SK-N-SH (cell line): ENCODE results near the gene CAP2.

ENCODE experiments used
- EP300 ChIP-seq, 2 experiments: IDR thresholded peaks; 2 replicates each; pipeline versions ENCODE4 v1.4.0 to v1.6.1; 2012; ENCODE audit warnings: borderline replicate concordance in 1 of 2, low read depth in 1 of 2, low read length in 1 of 2
- NRF1 ChIP-seq: IDR thresholded peaks from 2 replicates; pipeline ENCODE4 v1.6.1; 2012; ENCODE audit warnings: low read depth, mild to moderate bottlenecking, low read length
- POLR2AphosphoS5 ChIP-seq: IDR thresholded peaks from 2 replicates; pipeline ENCODE4 v1.6.1; 2012; ENCODE audit warnings: low read depth, low read length
- RAD21 ChIP-seq: IDR thresholded peaks from 2 replicates; pipeline ENCODE4 v1.6.1; 2012; ENCODE audit warnings: mild to moderate bottlenecking, low read length
- RCOR1 ChIP-seq: fragments of 150-350 bp; IDR thresholded peaks from 2 replicates; pipeline ENCODE4 v1.6.1; 2017; ENCODE audit warnings: antibody characterized with exemption, low read length
- RFX5 ChIP-seq: IDR thresholded peaks from 2 replicates; pipeline ENCODE4 v1.6.1; 2012; ENCODE audit warnings: mild to moderate bottlenecking, improper control_type of control experiment, low read length
- TAF1 ChIP-seq: IDR thresholded peaks from 2 replicates; pipeline ENCODE4 v1.6.1; 2012; ENCODE audit warnings: low read depth, mild to moderate bottlenecking, low read length, moderate library complexity, borderline replicate concordance
- TCF12 ChIP-seq: IDR thresholded peaks from 2 replicates; pipeline ENCODE4 v1.4.0; 2012
- YY1 ChIP-seq: IDR thresholded peaks from 2 replicates; pipeline ENCODE4 v1.4.0; 2012; ENCODE audit warnings: low read depth, mild to moderate bottlenecking
- TF ChIP-seq, protein P1 (sequence below): fragments of 200-600 bp; sonication (generic); IDR thresholded peaks from 2 replicates; pipeline ENCODE4 v1.6.1; 2017; ENCODE audit warnings: antibody characterized with exemption, mild to moderate bottlenecking, moderate library complexity
- TF ChIP-seq, protein P2 (sequence below): IDR thresholded peaks from 2 replicates; pipeline ENCODE4 v1.4.0; 2012; ENCODE audit warnings: low read depth, borderline replicate concordance
- TF ChIP-seq, protein P3 (sequence below): IDR thresholded peaks from 2 replicates; pipeline ENCODE4 v1.4.0; 2012; ENCODE audit warnings: low read depth
- TF ChIP-seq, protein P4 (sequence below): IDR thresholded peaks from 2 replicates; pipeline ENCODE4; 2012
- TF ChIP-seq, protein P5 (sequence below): fragments of 150-350 bp; IDR thresholded peaks from 2 replicates; pipeline ENCODE4 v1.6.1; 2017; ENCODE audit warnings: antibody characterized with exemption, low read length, low read depth, borderline replicate concordance

DNA sequence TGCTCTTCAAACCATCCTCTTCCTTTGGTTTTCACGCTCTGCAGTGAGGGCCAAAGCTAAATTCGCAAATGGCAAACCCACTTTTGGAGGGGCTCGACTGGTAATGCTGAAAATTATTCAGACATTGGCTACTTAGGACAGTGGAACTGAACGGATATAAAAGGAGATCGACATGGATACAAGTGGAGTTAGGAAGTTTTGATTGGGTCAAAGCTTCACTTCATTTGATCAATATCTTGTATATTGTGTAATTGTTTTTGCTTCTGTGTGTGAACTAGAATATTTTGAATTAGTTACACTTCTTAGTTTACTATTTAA, 207.9 kb downstream of the CAP2 start:
- TF ChIP-seq, protein P1, sequence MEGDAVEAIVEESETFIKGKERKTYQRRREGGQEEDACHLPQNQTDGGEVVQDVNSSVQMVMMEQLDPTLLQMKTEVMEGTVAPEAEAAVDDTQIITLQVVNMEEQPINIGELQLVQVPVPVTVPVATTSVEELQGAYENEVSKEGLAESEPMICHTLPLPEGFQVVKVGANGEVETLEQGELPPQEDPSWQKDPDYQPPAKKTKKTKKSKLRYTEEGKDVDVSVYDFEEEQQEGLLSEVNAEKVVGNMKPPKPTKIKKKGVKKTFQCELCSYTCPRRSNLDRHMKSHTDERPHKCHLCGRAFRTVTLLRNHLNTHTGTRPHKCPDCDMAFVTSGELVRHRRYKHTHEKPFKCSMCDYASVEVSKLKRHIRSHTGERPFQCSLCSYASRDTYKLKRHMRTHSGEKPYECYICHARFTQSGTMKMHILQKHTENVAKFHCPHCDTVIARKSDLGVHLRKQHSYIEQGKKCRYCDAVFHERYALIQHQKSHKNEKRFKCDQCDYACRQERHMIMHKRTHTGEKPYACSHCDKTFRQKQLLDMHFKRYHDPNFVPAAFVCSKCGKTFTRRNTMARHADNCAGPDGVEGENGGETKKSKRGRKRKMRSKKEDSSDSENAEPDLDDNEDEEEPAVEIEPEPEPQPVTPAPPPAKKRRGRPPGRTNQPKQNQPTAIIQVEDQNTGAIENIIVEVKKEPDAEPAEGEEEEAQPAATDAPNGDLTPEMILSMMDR: no peak
- TF ChIP-seq TAF1 (no peak), RFX5 (no peak), POLR2AphosphoS5 (no peak), TCF12 (no peak), YY1 (no peak), NRF1 (no peak), RCOR1 (no peak), EP300 (IDR thresholded peaks at IDR 0.05; ENCODE audit: borderline replicate concordance in 1 of 2, low read depth in 1 of 2, low read length in 1 of 2) (no peak), RAD21 (no peak)
- TF ChIP-seq, protein P2, sequence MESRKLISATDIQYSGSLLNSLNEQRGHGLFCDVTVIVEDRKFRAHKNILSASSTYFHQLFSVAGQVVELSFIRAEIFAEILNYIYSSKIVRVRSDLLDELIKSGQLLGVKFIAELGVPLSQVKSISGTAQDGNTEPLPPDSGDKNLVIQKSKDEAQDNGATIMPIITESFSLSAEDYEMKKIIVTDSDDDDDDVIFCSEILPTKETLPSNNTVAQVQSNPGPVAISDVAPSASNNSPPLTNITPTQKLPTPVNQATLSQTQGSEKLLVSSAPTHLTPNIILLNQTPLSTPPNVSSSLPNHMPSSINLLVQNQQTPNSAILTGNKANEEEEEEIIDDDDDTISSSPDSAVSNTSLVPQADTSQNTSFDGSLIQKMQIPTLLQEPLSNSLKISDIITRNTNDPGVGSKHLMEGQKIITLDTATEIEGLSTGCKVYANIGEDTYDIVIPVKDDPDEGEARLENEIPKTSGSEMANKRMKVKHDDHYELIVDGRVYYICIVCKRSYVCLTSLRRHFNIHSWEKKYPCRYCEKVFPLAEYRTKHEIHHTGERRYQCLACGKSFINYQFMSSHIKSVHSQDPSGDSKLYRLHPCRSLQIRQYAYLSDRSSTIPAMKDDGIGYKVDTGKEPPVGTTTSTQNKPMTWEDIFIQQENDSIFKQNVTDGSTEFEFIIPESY: no peak
- TF ChIP-seq, protein P3, sequence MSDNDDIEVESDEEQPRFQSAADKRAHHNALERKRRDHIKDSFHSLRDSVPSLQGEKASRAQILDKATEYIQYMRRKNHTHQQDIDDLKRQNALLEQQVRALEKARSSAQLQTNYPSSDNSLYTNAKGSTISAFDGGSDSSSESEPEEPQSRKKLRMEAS: no peak
- TF ChIP-seq, protein P4, sequence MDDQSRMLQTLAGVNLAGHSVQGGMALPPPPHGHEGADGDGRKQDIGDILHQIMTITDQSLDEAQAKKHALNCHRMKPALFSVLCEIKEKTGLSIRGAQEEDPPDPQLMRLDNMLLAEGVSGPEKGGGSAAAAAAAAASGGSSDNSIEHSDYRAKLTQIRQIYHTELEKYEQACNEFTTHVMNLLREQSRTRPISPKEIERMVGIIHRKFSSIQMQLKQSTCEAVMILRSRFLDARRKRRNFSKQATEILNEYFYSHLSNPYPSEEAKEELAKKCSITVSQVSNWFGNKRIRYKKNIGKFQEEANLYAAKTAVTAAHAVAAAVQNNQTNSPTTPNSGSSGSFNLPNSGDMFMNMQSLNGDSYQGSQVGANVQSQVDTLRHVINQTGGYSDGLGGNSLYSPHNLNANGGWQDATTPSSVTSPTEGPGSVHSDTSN: no peak
- TF ChIP-seq, protein P5, sequence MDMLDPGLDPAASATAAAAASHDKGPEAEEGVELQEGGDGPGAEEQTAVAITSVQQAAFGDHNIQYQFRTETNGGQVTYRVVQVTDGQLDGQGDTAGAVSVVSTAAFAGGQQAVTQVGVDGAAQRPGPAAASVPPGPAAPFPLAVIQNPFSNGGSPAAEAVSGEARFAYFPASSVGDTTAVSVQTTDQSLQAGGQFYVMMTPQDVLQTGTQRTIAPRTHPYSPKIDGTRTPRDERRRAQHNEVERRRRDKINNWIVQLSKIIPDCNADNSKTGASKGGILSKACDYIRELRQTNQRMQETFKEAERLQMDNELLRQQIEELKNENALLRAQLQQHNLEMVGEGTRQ: no peak
